GM21381 (cell line): ENCODE measurements around the gene PLA2G2D.
"Not testable (repeated sequence)": the region's sequence is repeated elsewhere in the genome, so short reads cannot be mapped to it uniquely, and the experiment has no call there.

ENCODE experiments used
- ATAC-seq: cut with Tn5 transposase; IDR thresholded peaks from one replicate; pipeline ENCODE4 v1.9.1; 2021; ENCODE audit warnings: mild to moderate bottlenecking, moderate library complexity; ENCODE audit not compliant: unreplicated experiment

Gene PLA2G2D

GRCh38 chr1:20143318-20143717, 24.0 kb upstream of the PLA2G2D start:
- no peak for ATAC-seq

- ATAC-seq: no peak
Observed at GRCh38 chr1:20142001-20142710, 22.8 kb upstream of the PLA2G2D start.

GRCh38 chr1:20141466-20141865, 22.1 kb upstream of the PLA2G2D start:
- no peak for ATAC-seq

- no peak for ATAC-seq
Observed at GRCh38 chr1:20141001-20141400, 21.7 kb upstream of the PLA2G2D start.

- no peak for ATAC-seq
Observed at GRCh38 chr1:20139776-20140612, 20.7 kb upstream of the PLA2G2D start.

GRCh38 chr1:20138961-20139550, 19.7 kb upstream of the PLA2G2D start, which contains the start of gene PLA2G2F:
Gene PLA2G2F, plus strand, starts transcription at chr1:20139323. Its CDS starts 105 bp downstream, at chr1:20139428.
- no peak for ATAC-seq

GRCh38 chr1:20138346-20138745, 19.0 kb upstream of the PLA2G2D start:
- ATAC-seq: no peak

GRCh38 chr1:20137604-20138003, 18.3 kb upstream of the PLA2G2D start:
- no peak for ATAC-seq

GRCh38 chr1:20137055-20137454, 17.7 kb upstream of the PLA2G2D start:
- ATAC-seq: no peak

- ATAC-seq: no peak
Observed at GRCh38 chr1:20136249-20136648, 16.9 kb upstream of the PLA2G2D start.

- no peak for ATAC-seq
Observed at GRCh38 chr1:20134995-20135394, 15.7 kb upstream of the PLA2G2D start.

GRCh38 chr1:20130518-20130917, 11.2 kb upstream of the PLA2G2D start:
- ATAC-seq: not testable (repeated sequence)

- no peak for ATAC-seq
Observed at GRCh38 chr1:20126806-20127440, 7.6 kb upstream of the PLA2G2D start.

- peak; percentile 75 for ATAC-seq
Observed at GRCh38 chr1:20126041-20126805, 6.9 kb upstream of the PLA2G2D start.

GRCh38 chr1:20125100-20125499, 5.8 kb upstream of the PLA2G2D start:
- ATAC-seq: no peak

GRCh38 chr1:20124456-20125057, 5.2 kb upstream of the PLA2G2D start:
- ATAC-seq: no peak

GRCh38 chr1:20123722-20124455, 4.6 kb upstream of the PLA2G2D start:
- no peak for ATAC-seq

GRCh38 chr1:20120796-20121195, 1.5 kb upstream of the PLA2G2D start:
- ATAC-seq: no peak

GRCh38 chr1:20117236-20117635, 2.1 kb downstream of the PLA2G2D start:
- no peak for ATAC-seq
